ENCODE data around the gene JAZF1. TPM values are rescaled to one million over a fixed set of nuclear protein-coding genes. Genes with fewer than 3 reads are reported as not detected.

Gene JAZF1
- total and polyA plus RNA-seq, 10 of the 15 experiments (the other 5 are each of a cell fraction or from before 2014, with no cell fraction given) = 0.04 to 0.82 (median 0.15) TPM; not detected in 3

DNA sequence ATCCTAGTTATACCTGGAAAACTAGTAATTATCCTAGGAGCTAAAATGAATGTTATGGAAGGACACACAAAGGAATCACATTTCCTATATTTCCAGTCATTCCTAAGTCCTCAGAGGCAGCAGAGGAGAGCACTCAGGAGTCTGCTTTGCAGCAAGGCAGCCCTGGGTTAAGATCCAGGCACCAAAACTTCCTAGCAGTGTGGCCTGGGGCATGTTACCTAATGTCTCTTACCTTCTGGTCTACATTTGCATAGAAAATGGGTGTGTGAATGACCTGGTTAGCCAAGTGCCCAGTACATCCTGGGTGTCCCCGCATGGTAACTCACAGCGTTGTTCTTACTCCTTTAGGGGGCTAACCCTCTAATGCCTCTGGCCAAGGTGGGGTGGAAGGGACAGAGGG lies 304.8 kb downstream of the JAZF1 start:
- H2AFZ ChIP-seq (ENCODE audit: control insufficient read depth, low read depth, low read length) = no peak overlapping the region
- intact Hi-C loops (cut with micrococcal nuclease; ENCODE audit: unreplicated experiment) (no loop called here), in situ Hi-C loops (cut with MboI) (no loop called here)
- DNase-seq (ENCODE audit: low read depth, low spot score) (no peak), ATAC-seq (no peak), FAIRE-seq (no peak)
- H3K79me2 ChIP-seq (ENCODE audit: control insufficient read depth, insufficient read depth, low read length) = no peaks in the 10 kb centered on the region
- no peak overlapping the region for H3K27ac ChIP-seq (ENCODE audit: control insufficient read depth, insufficient read depth)
- H3K9me3 ChIP-seq (replicated peaks; ENCODE audit: control insufficient read depth, insufficient read depth, low read length) = no peaks in the 10 kb centered on the region
- CTCF ChIA-PET = interaction anchor here (1.0 kb wide), 1 partner anchor 12 kb away, joined by 4 read pairs; no protein-coding TSS in a partner anchor
- no peak overlapping the region for H3K4me2 ChIP-seq (ENCODE audit: control insufficient read depth, insufficient read depth)
- SMC1A ChIA-PET (ENCODE audit: uncharacterized antibody, unreplicated experiment) = no interaction called here
- H3K9ac ChIP-seq (ENCODE audit: control insufficient read depth, insufficient read depth, low read length) = no peak overlapping the region
- WGBS (ENCODE audit: insufficient coverage, insufficient replicate concordance, low lambda C conversion rate, missing lambda C conversion rate) = 59% methylated on average over 2 of the region's 2 CpGs
- RAD21 ChIA-PET (ENCODE audit: unreplicated experiment) = no interaction called here
- POLR2A ChIA-PET = no interaction called here
- no peaks in the 10 kb centered on the region for H3K4me1 ChIP-seq (ENCODE audit: control insufficient read depth, insufficient read depth, low read length)
- TF ChIP-seq RUNX3 (IDR thresholded peaks at IDR 0.05; ENCODE audit: low read length) (no peak), SIX5 (IDR thresholded peaks at IDR 0.05; ENCODE audit: low read depth, low read length, severe bottlenecking) (no peak), NFYA (IDR thresholded peaks at IDR 0.05; ENCODE audit: borderline replicate concordance, low read depth, low read length) (no peak), ZNF217 (IDR thresholded peaks at IDR 0.05) (no peak), HCFC1 (IDR thresholded peaks at IDR 0.05; ENCODE audit: low read length) (no peak), POLR2AphosphoS2 (IDR thresholded peaks at IDR 0.05; ENCODE audit: low read depth, low read length) (no peak), SMAD1 (IDR thresholded peaks at IDR 0.05; ENCODE audit: low read depth, partially characterized antibody) (no peak), ETV6 (conservative IDR thresholded peaks at IDR 0.05 in 1 of 2, IDR thresholded peaks at IDR 0.05 in 1 of 2; ENCODE audit: borderline replicate concordance in 1 of 2, low read depth in 1 of 2) (no peak)
- no TSS peak for BruUV-seq (replicated peaks)
- H3K4me3 ChIP-seq = no peak overlapping the region
- no peaks in the 10 kb centered on the region for H4K20me1 ChIP-seq (ENCODE audit: control insufficient read depth, insufficient read depth)
- H3K36me3 ChIP-seq (ENCODE audit: control insufficient read depth in 2 of 2, insufficient read depth in 2 of 2, low read length in 1 of 2) = no peaks in the 10 kb centered on the region
- H3K27me3 ChIP-seq (replicated peaks in 1 of 2; ENCODE audit: control insufficient read depth in 2 of 2, insufficient read depth in 2 of 2, low read length in 1 of 2) = no peaks in the 10 kb centered on the region; a peak in 1 of 4 replicates

GRCh38 chr7:27875061-27875460 lies 305.5 kb downstream of the JAZF1 start:
- H3K79me2 ChIP-seq (ENCODE audit: control insufficient read depth, insufficient read depth, low read length) = no peaks in the 10 kb centered on the region
- no peak overlapping the region for H3K4me2 ChIP-seq (ENCODE audit: control insufficient read depth, insufficient read depth)
- no peaks in the 10 kb centered on the region for H3K36me3 ChIP-seq (ENCODE audit: control insufficient read depth in 2 of 2, insufficient read depth in 2 of 2, low read length in 1 of 2)
- H3K27me3 ChIP-seq (replicated peaks in 1 of 2; ENCODE audit: control insufficient read depth in 2 of 2, insufficient read depth in 2 of 2, low read length in 1 of 2) = no peaks in the 10 kb centered on the region; a peak in 1 of 4 replicates
- no TSS peak for BruUV-seq (replicated peaks)
- ChIA-PET SMC1A (ENCODE audit: uncharacterized antibody, unreplicated experiment) (no interaction called here), CTCF (interaction anchor here (1.0 kb wide), 1 partner anchor 11 kb away, joined by 4 read pairs; no protein-coding TSS in a partner anchor), POLR2A (no interaction called here), RAD21 (ENCODE audit: unreplicated experiment) (no interaction called here)
- in situ Hi-C loops (cut with MboI) (no loop called here), intact Hi-C loops (cut with micrococcal nuclease; ENCODE audit: unreplicated experiment) (no loop called here)
- no peaks in the 10 kb centered on the region for H3K4me1 ChIP-seq (ENCODE audit: control insufficient read depth, insufficient read depth, low read length)
- H3K9me3 ChIP-seq (replicated peaks; ENCODE audit: control insufficient read depth, insufficient read depth, low read length) = no peaks in the 10 kb centered on the region
- no peak overlapping the region for H3K27ac ChIP-seq (ENCODE audit: control insufficient read depth, insufficient read depth)
- H4K20me1 ChIP-seq (ENCODE audit: control insufficient read depth, insufficient read depth) = no peaks in the 10 kb centered on the region
- FAIRE-seq = no peak
- WGBS (ENCODE audit: insufficient coverage, insufficient replicate concordance, low lambda C conversion rate, missing lambda C conversion rate) = 52% methylated on average over 9 of the region's 9 CpGs
- no peak for DNase-seq (ENCODE audit: low read depth, low spot score)
- H2AFZ ChIP-seq (ENCODE audit: control insufficient read depth, low read depth, low read length) = no peak overlapping the region
- H3K9ac ChIP-seq (ENCODE audit: control insufficient read depth, insufficient read depth, low read length) = no peak overlapping the region
- ATAC-seq = no peak
- H3K4me3 ChIP-seq = no peak overlapping the region
- TF ChIP-seq PRDM15 (CRISPR knock-in tag; IDR thresholded peaks at IDR 0.05) (no peak), GATAD2B (conservative IDR thresholded peaks at IDR 0.05; ENCODE audit: low read depth) (no peak), SMAD5 (IDR thresholded peaks at IDR 0.05; ENCODE audit: low read depth) (no peak), POLR2A (IDR thresholded peaks at IDR 0.05; ENCODE audit: low read depth, low read length) (no peak), TCF7 (IDR thresholded peaks at IDR 0.05; ENCODE audit: borderline replicate concordance) (no peak), PAX5 (IDR thresholded peaks at IDR 0.05; ENCODE audit: borderline replicate concordance, low read depth, low read length) (no peak)
